ENCODE data around the gene VASN.

- TF ChIP-seq EZH2 (IDR thresholded peaks at IDR 0.05; ENCODE audit: borderline replicate concordance, low read length) (no peak), CTCF (IDR thresholded peaks at IDR 0.05; ENCODE audit: low read length) (peak; percentile 25; the same call in 1 of the 2 replicates)
These were observed 37.7 kb downstream of the VASN start for GRCh38 chr16:4409081-4409932.
